Measurements from ENCODE around the gene ABI3BP. TPM values are rescaled to one million over a fixed set of nuclear protein-coding genes. Genes with fewer than 3 reads are reported as not detected.

The ABI3BP gene
- polyA plus RNA-seq, 3 donors = not detected

- Histone ChIP-seq H3K79me2 (ENCODE audit: insufficient read depth, low read length) (no peaks in the 10 kb centered on the region), H2AFZ (ENCODE audit: insufficient read depth, low read depth, low read length, poor library complexity, severe bottlenecking) (no peak overlapping the region), H3K9ac (ENCODE audit: insufficient read depth, low read length, poor library complexity, severe bottlenecking) (no peak overlapping the region), H4K20me1 (ENCODE audit: insufficient read depth, low read length) (no peaks in the 10 kb centered on the region), H3K36me3 (replicated peaks in 1 of 2; ENCODE audit: control insufficient read depth in 1 of 2, insufficient read depth in 2 of 2, low read length in 2 of 2) (no peaks in the 10 kb centered on the region), H3K27ac (ENCODE audit: low read depth in 1 of 2, low read length in 2 of 2) (no peak overlapping the region), H3K4me3 (replicated peaks in 1 of 3; ENCODE audit: low read depth in 2 of 3, low read length in 3 of 3) (no peak overlapping the region), H3K4me2 (replicated peaks; ENCODE audit: extremely low read depth, low read length, poor library complexity, severe bottlenecking) (no peak overlapping the region), H3K4me1 (ENCODE audit: control insufficient read depth in 1 of 2, insufficient read depth in 2 of 2, low read length in 2 of 2) (no peaks in the 10 kb centered on the region), H3K27me3 (ENCODE audit: control insufficient read depth in 2 of 2, insufficient read depth in 2 of 2, low read length in 2 of 2) (no peaks in the 10 kb centered on the region), H3K9me3 (replicated peaks in 1 of 2; ENCODE audit: control insufficient read depth in 1 of 2, insufficient read depth in 1 of 2, low read length in 2 of 2) (no peaks in the 10 kb centered on the region)
- Mint-ChIP-seq H3K9me3 (no peaks in the 10 kb centered on the region), H3K27me3 (ENCODE audit: low read depth in 3 of 3) (peaks cover 1 to 4% (median 3%) of the 10 kb centered on the region in 3 donors), H3K27ac (no peak overlapping the region), H3K4me3 (no peak overlapping the region), H3K36me3 (no peaks in the 10 kb centered on the region), H3K4me1 (no peaks in the 10 kb centered on the region)
- no CpG with 5 or more reads among the region's 2 CpGs for whole genome bisulfite sequencing (ENCODE audit: insufficient coverage)
- TF ChIP-seq CTCF (IDR thresholded peaks at IDR 0.05) = no peak
- no peak for DNase-seq
- intact Hi-C loops (cut with micrococcal nuclease) = no loop called here
Measured at GRCh38 chr3:100869787-100870186, 123.4 kb downstream of the ABI3BP start.

- H3K4me3 ChIP-seq (replicated peaks in 1 of 3; ENCODE audit: low read depth in 2 of 3, low read length in 3 of 3) = no peak overlapping the region
- H3K27me3 ChIP-seq (ENCODE audit: control insufficient read depth in 2 of 2, insufficient read depth in 2 of 2, low read length in 2 of 2) = no peaks in the 10 kb centered on the region
- TF ChIP-seq CTCF (IDR thresholded peaks at IDR 0.05) = no peak
- no peak overlapping the region for H3K9ac ChIP-seq (ENCODE audit: insufficient read depth, low read length, poor library complexity, severe bottlenecking)
- H3K9me3 ChIP-seq (replicated peaks in 1 of 2; ENCODE audit: control insufficient read depth in 1 of 2, insufficient read depth in 1 of 2, low read length in 2 of 2) = no peaks in the 10 kb centered on the region
- no peak for DNase-seq
- no peak overlapping the region for H3K4me2 ChIP-seq (replicated peaks; ENCODE audit: extremely low read depth, low read length, poor library complexity, severe bottlenecking)
- no peaks in the 10 kb centered on the region for H3K79me2 ChIP-seq (ENCODE audit: insufficient read depth, low read length)
- intact Hi-C loops (cut with micrococcal nuclease) = no loop called here
- Mint-ChIP-seq H3K4me1 (peaks cover 1% of the 10 kb centered on the region), H3K4me3 (no peak overlapping the region), H3K9me3 (no peaks in the 10 kb centered on the region), H3K36me3 (no peaks in the 10 kb centered on the region), H3K27me3 (ENCODE audit: low read depth in 3 of 3) (peaks cover 1 to 4% (median 3%) of the 10 kb centered on the region in 3 donors), H3K27ac (no peak overlapping the region)
- H3K4me1 ChIP-seq (ENCODE audit: control insufficient read depth in 1 of 2, insufficient read depth in 2 of 2, low read length in 2 of 2) = no peaks in the 10 kb centered on the region
- no peak overlapping the region for H2AFZ ChIP-seq (ENCODE audit: insufficient read depth, low read depth, low read length, poor library complexity, severe bottlenecking)
- H4K20me1 ChIP-seq (ENCODE audit: insufficient read depth, low read length) = no peaks in the 10 kb centered on the region
- no peaks in the 10 kb centered on the region for H3K36me3 ChIP-seq (replicated peaks in 1 of 2; ENCODE audit: control insufficient read depth in 1 of 2, insufficient read depth in 2 of 2, low read length in 2 of 2)
- no peak overlapping the region for H3K27ac ChIP-seq (ENCODE audit: low read depth in 1 of 2, low read length in 2 of 2)
- 100% methylated on average over 2 of the region's 3 CpGs for WGBS (ENCODE audit: insufficient coverage)
Measured at GRCh38 chr3:100868894-100869293, 124.3 kb downstream of the ABI3BP start.

Data from CD14-positive monocyte (primary cell).